ENCODE results near the gene DNM3. TPM values are rescaled to one million over a fixed set of nuclear protein-coding genes. Genes with fewer than 3 reads are reported as not detected.

DNM3 gene
- total RNA-seq, 1 experiment from 2014 or later: 0.71 TPM

- POLR2A ChIA-PET (ENCODE audit: low non-redundant PET): no interaction called here
- H3K9me3 ChIP-seq (ENCODE audit: low read depth, low read length, poor library complexity, severe bottlenecking): no peaks in the 10 kb centered on the region
- no peaks in the 10 kb centered on the region for H3K4me1 ChIP-seq (ENCODE audit: insufficient read depth, low read length, poor library complexity, severe bottlenecking)
- H3K27me3 ChIP-seq (replicated peaks; ENCODE audit: insufficient read depth, low read depth, low read length, poor library complexity): no peaks in the 10 kb centered on the region
- no peak overlapping the region for H3K27ac ChIP-seq (ENCODE audit: low read depth, low read length, poor library complexity, severe bottlenecking)
- no peaks in the 10 kb centered on the region for H3K36me3 ChIP-seq (ENCODE audit: insufficient read depth, low read length, poor library complexity, severe bottlenecking)
- CTCF ChIA-PET: no interaction called here
- no peak overlapping the region for H3K4me3 ChIP-seq (ENCODE audit: low read depth, low read length, poor library complexity, severe bottlenecking)
- TF ChIP-seq EZH2 (IDR thresholded peaks at IDR 0.05; ENCODE audit: borderline replicate concordance, low read depth, low read length, poor library complexity, severe bottlenecking): no peak
- no peak for TF ChIP-seq CTCF (conservative IDR thresholded peaks at IDR 0.05; ENCODE audit: low read depth, low read length)
- no TSS peak for BruUV-seq (replicated peaks)
- DNase-seq (ENCODE audit: low spot score): no peak
- intact Hi-C loops (cut with micrococcal nuclease; ENCODE audit: unreplicated experiment): no loop called here
These were observed 94.4 kb downstream of the DNM3 start for GRCh38 chr1:171935664-171936063.

GRCh38 chr1:171937938-171938337 is 96.6 kb downstream of the DNM3 start:
- no peaks in the 10 kb centered on the region for H3K4me1 ChIP-seq (ENCODE audit: insufficient read depth, low read length, poor library complexity, severe bottlenecking)
- CTCF ChIA-PET: no interaction called here
- BruUV-seq (replicated peaks): no TSS peak
- H3K27me3 ChIP-seq (replicated peaks; ENCODE audit: insufficient read depth, low read depth, low read length, poor library complexity): no peaks in the 10 kb centered on the region
- intact Hi-C loops (cut with micrococcal nuclease; ENCODE audit: unreplicated experiment): no loop called here
- H3K36me3 ChIP-seq (ENCODE audit: insufficient read depth, low read length, poor library complexity, severe bottlenecking): no peaks in the 10 kb centered on the region
- POLR2A ChIA-PET (ENCODE audit: low non-redundant PET): interaction anchor here (0.7 kb wide), 1 partner anchor 361 kb away, joined by 7 read pairs; no protein-coding TSS in a partner anchor
- DNase-seq (ENCODE audit: low spot score): no peak
- no peak overlapping the region for H3K4me3 ChIP-seq (ENCODE audit: low read depth, low read length, poor library complexity, severe bottlenecking)
- H3K9me3 ChIP-seq (ENCODE audit: low read depth, low read length, poor library complexity, severe bottlenecking): no peaks in the 10 kb centered on the region
- no peak overlapping the region for H3K27ac ChIP-seq (ENCODE audit: low read depth, low read length, poor library complexity, severe bottlenecking)
- no peak for TF ChIP-seq CTCF (conservative IDR thresholded peaks at IDR 0.05; ENCODE audit: low read depth, low read length)
- no peak for TF ChIP-seq EZH2 (IDR thresholded peaks at IDR 0.05; ENCODE audit: borderline replicate concordance, low read depth, low read length, poor library complexity, severe bottlenecking)

GRCh38 chr1:171939740-171940139 is 98.4 kb downstream of the DNM3 start:
- no peaks in the 10 kb centered on the region for H3K4me1 ChIP-seq (ENCODE audit: insufficient read depth, low read length, poor library complexity, severe bottlenecking)
- intact Hi-C loops (cut with micrococcal nuclease; ENCODE audit: unreplicated experiment): no loop called here
- POLR2A ChIA-PET (ENCODE audit: low non-redundant PET): no interaction called here
- H3K27ac ChIP-seq (ENCODE audit: low read depth, low read length, poor library complexity, severe bottlenecking): no peak overlapping the region
- H3K4me3 ChIP-seq (ENCODE audit: low read depth, low read length, poor library complexity, severe bottlenecking): no peak overlapping the region
- no peaks in the 10 kb centered on the region for H3K36me3 ChIP-seq (ENCODE audit: insufficient read depth, low read length, poor library complexity, severe bottlenecking)
- no peaks in the 10 kb centered on the region for H3K27me3 ChIP-seq (replicated peaks; ENCODE audit: insufficient read depth, low read depth, low read length, poor library complexity)
- DNase-seq (ENCODE audit: low spot score): no peak
- CTCF ChIA-PET: no interaction called here
- no TSS peak for BruUV-seq (replicated peaks)
- H3K9me3 ChIP-seq (ENCODE audit: low read depth, low read length, poor library complexity, severe bottlenecking): no peaks in the 10 kb centered on the region
- TF ChIP-seq CTCF (conservative IDR thresholded peaks at IDR 0.05; ENCODE audit: low read depth, low read length) (no peak), EZH2 (IDR thresholded peaks at IDR 0.05; ENCODE audit: borderline replicate concordance, low read depth, low read length, poor library complexity, severe bottlenecking) (no peak)

All from A673 (cell line).